ENCODE measurements around the gene HS1BP3. TPM values are rescaled to one million over a fixed set of nuclear protein-coding genes. Genes with fewer than 3 reads are reported as not detected.

HS1BP3 gene
- total and polyA plus RNA-seq, 10 donors = 8.8 to 38.0 (median 25.9) TPM

GRCh38 chr2:20625491-20626391 lies 25.2 kb downstream of the HS1BP3 start:
- intact Hi-C loops (cut with DNase I; ENCODE audit: low total_unique reads) = no loop called here
- 90 to 94% (median 92%) methylated on average over 19 of the region's 19 CpGs for WGBS, 5 donors
- Histone ChIP-seq H3K36me3 (peaks cover 0 to 89% (median 47%) of the 10 kb centered on the region in 6 donors), H3K27me3 (replicated peaks in 1 of 7) (no peaks in the 10 kb centered on the region), H3K9me3 (no peaks in the 10 kb centered on the region), H3K27ac (no peak overlapping the region), H3K4me1 (peaks cover 0 to 11% (median 2%) of the 10 kb centered on the region in 6 donors), H3K4me3 (no peak overlapping the region)
- TF ChIP-seq POLR2AphosphoS5 (IDR thresholded peaks at IDR 0.05) = no peak
- TF ChIP-seq CTCF (IDR thresholded peaks at IDR 0.05 in 8 of 11, conservative IDR thresholded peaks at IDR 0.05 in 3 of 11) = peak in 1 of 11 experiments; percentile 12
- peak; percentile 47 for DNase-seq

GRCh38 chr2:20624884-20625485 lies 25.9 kb downstream of the HS1BP3 start:
- Histone ChIP-seq H3K9me3 (no peaks in the 10 kb centered on the region), H3K36me3 (peaks cover 0 to 89% (median 52%) of the 10 kb centered on the region in 6 donors), H3K4me3 (no peak overlapping the region), H3K27me3 (replicated peaks in 1 of 7) (no peaks in the 10 kb centered on the region), H3K27ac (no peak overlapping the region), H3K4me1 (peaks cover 0 to 19% (median 6%) of the 10 kb centered on the region in 6 donors)
- TF ChIP-seq POLR2A (IDR thresholded peaks at IDR 0.05) (no peak), POLR2AphosphoS5 (IDR thresholded peaks at IDR 0.05) (no peak)
- WGBS, 5 donors = 84 to 95% (median 87%) methylated on average over 5 to 11 of the region's 11 CpGs
- intact Hi-C loops (cut with DNase I; ENCODE audit: low total_unique reads) = no loop called here
- peak; percentile 64 for DNase-seq

GRCh38 chr2:20624156-20624883 lies 26.6 kb downstream of the HS1BP3 start:
- peak; percentile 50 for DNase-seq

More at GRCh38 chr2:20624156-20624883, 26.6 kb downstream of the HS1BP3 start:
- Histone ChIP-seq H3K36me3 (peaks cover 0 to 89% (median 52%) of the 10 kb centered on the region in 6 donors), H3K27ac (no peak overlapping the region), H3K4me1 (peaks cover 0 to 25% (median 12%) of the 10 kb centered on the region in 6 donors), H3K4me3 (no peak overlapping the region), H3K9me3 (no peaks in the 10 kb centered on the region), H3K27me3 (replicated peaks in 1 of 7) (no peaks in the 10 kb centered on the region)
- intact Hi-C loops (cut with DNase I; ENCODE audit: low total_unique reads) = no loop called here
- 87 to 95% (median 90%) methylated on average over 12 to 20 of the region's 20 CpGs for WGBS, 5 donors
- TF ChIP-seq POLR2A (IDR thresholded peaks at IDR 0.05) (no peak), POLR2AphosphoS5 (IDR thresholded peaks at IDR 0.05) (no peak), CTCF (IDR thresholded peaks at IDR 0.05 in 8 of 11, conservative IDR thresholded peaks at IDR 0.05 in 3 of 11) (no peak)

Data from spleen (tissue), 11 donors.